ENCODE results near the gene SORBS1.
A peak's percentile ranks its signal among the peaks of the same experiment; 100 is the strongest.

SORBS1 gene

DNA sequence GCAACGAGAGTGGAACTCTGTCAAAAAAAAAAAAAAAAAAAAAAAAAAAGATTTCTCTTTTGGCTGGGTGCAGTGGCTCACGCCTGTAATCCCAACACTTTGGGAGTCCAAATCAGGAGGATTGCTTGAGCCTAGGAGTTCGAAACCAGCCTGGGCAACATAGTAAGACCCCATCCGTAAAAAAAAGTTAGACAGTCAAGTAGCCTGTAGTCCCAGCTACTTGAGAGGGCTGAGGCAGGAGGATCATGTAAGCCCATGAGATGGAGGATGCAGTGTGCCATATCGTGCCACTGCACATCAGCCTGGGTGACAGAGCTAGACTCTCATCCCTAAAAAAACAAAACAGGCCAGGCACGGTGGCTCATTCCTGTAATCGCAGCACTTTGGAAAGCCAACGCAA is 295.6 kb downstream of the SORBS1 start:
- no peak for DNase-seq (ENCODE audit: low spot score)

DNA sequence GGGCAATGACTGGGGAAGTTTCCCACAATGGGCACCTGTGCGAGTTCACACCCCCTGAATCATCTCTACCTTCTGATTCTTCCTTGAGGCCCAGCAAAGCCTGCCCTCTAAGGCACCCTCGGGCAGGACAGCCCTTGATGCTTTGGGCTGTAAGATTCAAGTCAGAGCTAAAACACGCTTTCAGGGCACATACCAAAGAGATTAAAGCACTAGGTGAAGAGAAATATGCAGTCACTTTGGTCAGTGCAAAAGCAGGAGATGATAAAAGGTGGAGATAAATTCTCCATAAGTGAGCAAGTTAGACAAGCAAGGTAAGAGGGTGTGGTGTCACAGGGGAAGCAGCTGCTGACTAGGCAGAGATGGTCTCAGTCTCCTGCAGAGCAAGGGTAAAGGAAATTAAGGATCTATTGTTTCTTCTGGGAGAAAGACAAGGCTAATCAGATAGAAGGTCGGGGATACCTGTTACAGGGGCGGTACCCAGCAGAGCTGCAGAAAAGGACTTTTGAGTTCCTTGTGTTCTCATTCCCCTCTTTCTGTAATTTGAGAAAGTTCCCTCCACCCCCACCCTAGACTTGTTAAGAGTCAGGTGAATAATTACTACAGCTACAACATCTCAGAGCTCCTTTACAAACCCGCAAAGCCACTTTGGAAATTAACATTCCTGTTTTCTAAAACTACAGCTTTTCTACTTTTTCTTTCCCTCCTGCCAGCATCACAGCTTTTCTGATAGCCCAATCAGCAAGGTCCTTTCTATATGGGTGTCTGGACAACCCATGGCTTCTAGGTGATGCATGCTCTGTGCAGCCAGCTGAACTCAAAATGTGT is 296.7 kb downstream of the SORBS1 start:
- peak; percentile 87 for DNase-seq (ENCODE audit: low spot score)

DNA sequence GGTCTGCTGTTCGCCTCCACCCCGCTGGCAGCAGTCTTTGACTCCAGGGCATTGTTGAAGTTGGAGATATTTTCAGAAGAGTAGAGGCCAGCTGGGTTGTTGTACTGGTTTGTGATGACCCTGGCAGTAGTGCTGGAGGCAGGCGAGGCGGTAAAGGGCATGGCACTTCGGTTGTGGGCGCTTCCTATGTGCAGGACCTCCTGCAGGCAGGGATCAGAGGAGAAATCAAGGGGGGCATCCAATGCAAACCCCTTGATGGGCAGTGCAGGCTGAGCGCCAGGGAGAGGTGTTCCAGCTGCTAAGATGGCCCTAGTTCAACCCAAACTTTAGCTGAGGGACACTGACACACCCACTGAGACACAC is 297.3 kb downstream of the SORBS1 start:
- DNase-seq (ENCODE audit: low spot score) = no peak

DNA sequence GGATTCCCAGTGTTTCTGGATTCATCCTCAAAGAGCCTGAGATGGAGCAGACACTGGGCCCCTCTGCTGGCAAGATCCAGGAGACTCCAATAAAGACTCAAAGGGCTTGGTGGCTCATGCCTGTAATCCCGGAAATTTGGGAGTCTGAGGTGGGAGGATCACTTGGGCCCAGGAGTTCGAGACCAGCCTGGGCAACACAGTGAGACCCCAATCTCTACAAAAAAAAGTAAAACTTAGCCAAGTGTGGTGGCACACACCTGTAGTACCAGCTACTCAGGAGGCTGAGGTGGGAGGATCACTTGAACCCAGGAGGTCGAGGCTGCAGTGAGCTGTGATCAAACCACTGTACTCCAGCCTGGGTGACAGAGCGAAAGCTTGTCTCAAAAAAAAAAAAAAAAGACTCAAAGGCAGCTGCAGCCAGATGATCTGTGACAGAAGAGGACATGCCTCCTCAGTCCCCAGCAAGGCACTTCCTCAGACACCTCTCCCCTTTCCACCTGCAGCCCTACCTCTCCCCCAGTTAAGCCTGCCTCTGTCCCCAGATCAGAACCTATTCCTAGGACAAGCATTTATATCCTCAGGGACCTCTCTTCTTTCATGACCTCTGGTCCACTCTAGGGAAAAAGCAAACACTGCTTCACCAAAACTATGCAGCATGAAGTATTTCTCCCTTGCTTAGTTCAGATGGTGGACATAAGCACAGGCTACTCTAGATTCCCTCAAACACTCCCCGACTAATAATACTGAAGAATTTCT is 298.2 kb downstream of the SORBS1 start:
- DNase-seq (ENCODE audit: low spot score) = no peak

DNA sequence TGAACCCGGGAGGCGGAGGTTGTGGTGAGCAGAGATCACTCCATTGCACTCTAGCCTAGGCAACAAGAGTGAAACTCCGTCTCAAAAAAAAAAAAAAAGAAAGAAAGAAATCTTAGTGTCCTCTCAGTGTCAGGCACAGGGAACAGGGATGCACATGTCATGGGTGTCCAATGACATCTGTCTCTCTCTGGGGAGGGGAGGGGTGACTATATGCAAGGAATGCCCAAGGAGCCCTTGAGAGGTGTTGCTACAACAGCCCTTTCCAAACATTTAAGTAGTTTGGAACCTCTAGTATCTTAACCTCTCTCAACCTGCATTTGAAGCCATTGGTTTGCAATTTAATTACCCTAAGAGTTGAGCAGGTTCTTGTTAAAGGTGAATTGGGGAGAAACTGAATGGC is 299.2 kb downstream of the SORBS1 start:
- DNase-seq (ENCODE audit: low spot score) = no peak
